Esophagus mucosa (tissue), 1 donor: Measurements from ENCODE around the gene ARHGEF38. TPM values are rescaled to one million over a fixed set of nuclear protein-coding genes. Genes with fewer than 3 reads are reported as not detected.
"Not testable (repeated sequence)": the region's sequence is repeated elsewhere in the genome, so short reads cannot be mapped to it uniquely, and the experiment has no call there.

Experiments
- ATAC-seq: fragments of 200-7000 bp; cut with Tn5 transposase; one replicate; pipeline ENCODE4 v1.9.1; 2020
- total RNA-seq: library from RNA; stranded (reverse); gene quantifications from one replicate; pipeline ENCODE4 v1.2.4, GENCODE V29; 2023
- donor health status: DM: yes; HTN: yes; CAD: no.

Gene ARHGEF38
- total RNA-seq, 1 donor from 2014 or later = 0.32 TPM

DNA sequence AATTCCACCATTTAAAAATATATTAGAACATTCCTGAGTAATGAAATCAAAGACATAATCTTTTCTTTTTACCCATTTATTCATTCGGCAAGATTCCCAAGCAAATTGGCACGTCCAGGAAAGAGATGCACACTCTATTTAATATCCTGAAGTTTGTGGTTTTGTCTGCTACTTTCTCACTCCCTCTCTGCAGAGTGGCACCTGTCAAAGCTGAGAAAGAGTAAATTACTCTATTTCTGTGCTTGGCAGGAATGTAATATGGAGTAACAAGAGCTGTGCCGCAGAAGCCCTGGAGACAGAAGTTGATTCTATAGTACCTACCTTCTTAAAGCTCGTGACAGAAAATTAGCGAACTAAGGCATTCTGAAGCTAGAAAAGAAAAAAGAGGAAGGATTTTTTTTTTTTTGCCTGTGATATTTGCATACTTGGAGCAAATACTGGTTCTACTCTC, 161.7 kb downstream of the ARHGEF38 start:
- peak; percentile 35 for ATAC-seq

DNA sequence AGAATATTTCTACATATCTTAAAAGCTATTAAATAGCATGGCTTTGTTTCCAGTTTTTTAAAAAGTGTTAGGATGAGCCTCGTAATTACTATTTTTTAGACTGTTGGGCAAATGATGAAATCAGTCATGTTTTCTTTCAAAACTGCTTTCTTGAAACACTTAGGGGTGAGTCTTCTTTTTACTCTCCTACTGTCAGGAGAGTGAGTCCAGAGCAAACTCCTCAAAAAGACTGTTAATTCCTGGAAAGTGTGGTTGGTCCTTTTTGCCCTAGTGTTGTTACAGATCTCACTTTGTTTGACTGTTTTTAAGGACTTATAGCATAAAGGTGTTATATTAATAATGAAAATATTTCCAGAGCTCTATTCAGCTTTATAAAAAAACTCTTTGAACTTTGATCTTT, 162.5 kb downstream of the ARHGEF38 start:
- ATAC-seq = no peak

DNA sequence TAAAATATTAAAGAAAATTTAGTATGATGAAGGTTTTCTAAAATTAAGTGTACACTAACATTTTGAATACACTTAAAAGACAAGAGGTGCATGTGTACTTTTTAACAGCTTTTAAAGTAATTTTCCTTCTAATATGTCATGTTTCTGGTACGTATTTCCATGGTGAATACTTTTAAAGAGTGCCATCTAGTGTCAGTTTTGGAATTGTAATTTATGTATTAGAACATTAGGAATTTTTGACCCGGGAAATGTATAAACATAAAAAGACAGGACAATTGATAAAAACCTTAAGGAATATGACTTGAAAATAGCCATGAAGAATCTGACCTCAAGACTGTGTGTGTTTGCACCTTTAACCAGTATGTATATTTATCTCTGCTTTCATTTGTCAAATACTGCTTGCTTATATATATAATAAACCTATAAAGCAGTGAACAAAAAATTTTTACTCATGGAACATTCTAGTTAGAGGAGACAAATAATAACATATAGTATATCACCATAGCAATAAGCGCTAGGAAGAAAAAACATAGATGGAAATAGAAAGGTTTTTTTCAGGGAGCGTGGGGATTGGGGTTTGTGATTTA, 163.4 kb downstream of the ARHGEF38 start:
- no peak for ATAC-seq

DNA sequence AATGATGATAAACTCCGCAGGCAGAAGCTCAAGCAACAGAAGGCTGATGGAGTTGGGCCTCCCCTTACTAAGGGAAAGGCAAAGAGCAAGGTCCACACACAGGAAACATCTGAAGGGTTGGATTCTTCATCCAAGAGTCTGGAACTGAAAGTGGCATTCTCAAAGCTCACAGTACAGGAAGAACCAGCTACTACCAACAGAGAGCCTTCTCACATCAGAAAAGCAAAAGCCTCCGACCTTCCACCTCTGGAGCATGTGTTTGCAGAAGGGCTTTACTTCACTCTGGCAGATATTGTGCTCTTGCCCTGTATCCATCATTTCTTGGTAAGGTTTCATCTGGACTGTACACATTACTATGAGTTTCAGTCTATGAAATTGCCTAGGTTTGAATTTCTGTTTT, 166.8 kb downstream of the ARHGEF38 start:
- ATAC-seq = no peak

DNA sequence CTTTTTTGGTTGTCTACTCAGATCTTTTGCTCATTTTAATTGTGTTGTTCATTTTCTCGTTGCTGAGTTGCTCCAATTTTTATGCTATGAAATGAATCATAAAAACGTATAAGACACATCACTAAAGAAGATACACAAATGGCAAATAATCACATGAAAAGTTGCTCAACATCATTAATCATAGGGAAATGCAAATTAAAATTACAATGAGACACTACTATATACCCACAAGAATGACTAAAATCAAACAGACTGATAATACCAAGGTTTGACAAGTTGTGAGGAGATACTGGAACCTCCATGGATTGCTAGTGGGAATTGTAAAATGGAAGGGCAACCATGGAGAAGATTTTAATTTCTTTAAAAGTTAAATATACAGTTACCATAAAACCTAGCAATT, 173.2 kb downstream of the ARHGEF38 start:
- ATAC-seq = peak; percentile 55

DNA sequence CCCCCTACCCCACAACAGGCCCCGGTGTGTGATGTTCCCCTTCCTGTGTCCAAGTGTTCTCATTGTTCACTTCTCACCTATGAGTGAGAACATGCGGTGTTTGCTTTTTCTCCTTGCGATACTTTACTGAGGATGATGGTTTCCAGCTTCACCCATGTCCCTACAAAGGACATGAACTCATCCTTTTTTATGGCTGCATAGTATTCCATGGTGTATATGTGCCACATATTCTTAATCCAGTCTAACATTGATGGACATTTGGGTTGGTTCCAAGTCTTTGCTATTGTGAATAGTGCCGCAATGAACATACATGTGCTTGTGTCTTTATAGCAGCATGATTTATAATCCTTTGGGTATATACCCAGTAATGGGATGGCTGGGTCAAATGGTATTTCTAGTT, 177.5 kb downstream of the ARHGEF38 start:
- ATAC-seq = not testable (repeated sequence)

Other genes with a start within 250 kb of the ARHGEF38 start
- gene PPA2, start 78.6 kb upstream of the ARHGEF38 start, total RNA-seq = 90.8 TPM
- gene INTS12, start 156.1 kb downstream of the ARHGEF38 start, total RNA-seq = 14.0 TPM
- 14.7 TPM for gene GSTCD, start 156.2 kb downstream of the ARHGEF38 start, total RNA-seq